Neural progenitor cell (in vitro differentiated cells): ENCODE results near the gene FRY. TPM values are rescaled to one million over a fixed set of nuclear protein-coding genes. Genes with fewer than 3 reads are reported as not detected.
"Not testable (repeated sequence)": the region's sequence is repeated elsewhere in the genome, so short reads cannot be mapped to it uniquely, and the experiment has no call there.

Source experiments
- DNase-seq: peaks from one replicate; pipeline ENCODE4 v3.0.0-alpha.2; 2016; ENCODE audit warnings: low spot score
- H2AFZ ChIP-seq: fragments of 200-600 bp; sonication (generic); replicated peaks from 2 replicates; pipeline ENCODE4 v1.6.1; 2016; ENCODE audit warnings: antibody characterized with exemption
- H3F3A ChIP-seq: fragments of 200-600 bp; sonication (generic); 2 replicates; pipeline ENCODE4 v1.6.1; 2016; ENCODE audit warnings: antibody characterized with exemption, low read depth
- H3K27ac ChIP-seq: fragments of 200-600 bp; sonication (generic); 2 replicates; pipeline ENCODE4 v1.5.1; 2016; ENCODE audit warnings: mild to moderate bottlenecking
- H3K27me3 ChIP-seq: fragments of 200-600 bp; sonication (generic); 2 replicates; pipeline ENCODE4 v1.6.1; 2016; ENCODE audit warnings: mild to moderate bottlenecking, moderate library complexity
- H3K36me3 ChIP-seq: fragments of 200-600 bp; sonication (generic); 2 replicates; pipeline ENCODE4 v1.5.1; 2016
- H3K4me1 ChIP-seq: fragments of 200-600 bp; sonication (generic); 2 replicates; pipeline ENCODE4 v1.6.1; 2016; ENCODE audit warnings: mixed run types
- H3K4me2 ChIP-seq: fragments of 200-600 bp; sonication (generic); 2 replicates; pipeline ENCODE4 v1.6.1; 2016
- H3K4me3 ChIP-seq: fragments of 200-600 bp; sonication (generic); 2 replicates; pipeline ENCODE4 v1.5.1; 2016
- H3K79me2 ChIP-seq: fragments of 200-600 bp; sonication (generic); 2 replicates; pipeline ENCODE4 v1.6.1; 2016; ENCODE audit warnings: low read depth
- H3K9ac ChIP-seq: fragments of 200-600 bp; sonication (generic); 2 replicates; pipeline ENCODE4 v1.6.1; 2016
- H3K9me3 ChIP-seq: fragments of 200-600 bp; sonication (generic); 2 replicates; pipeline ENCODE4 v1.5.1; 2016; ENCODE audit warnings: low read depth
- H4K20me1 ChIP-seq: fragments of 200-600 bp; sonication (generic); 2 replicates; pipeline ENCODE4 v1.6.1; 2016; ENCODE audit warnings: low read depth
- H3K27ac Mint-ChIP-seq: 3 replicates; pipeline ENCODE4 v1.8.0; 2021; ENCODE audit warnings: mixed read lengths
- H3K27me3 Mint-ChIP-seq: 2 replicates; pipeline ENCODE4 v1.8.0; 2022; ENCODE audit warnings: low read depth, mild to moderate bottlenecking, inconsistent platforms, moderate library complexity, mixed read lengths; ENCODE audit not compliant: insufficient read depth
- H3K36me3 Mint-ChIP-seq: 3 replicates; pipeline ENCODE4 v1.8.0; 2021; ENCODE audit warnings: mixed read lengths
- H3K4me1 Mint-ChIP-seq: 3 replicates; pipeline ENCODE4 v1.8.0; 2021; ENCODE audit warnings: mixed read lengths
- H3K4me3 Mint-ChIP-seq: 3 replicates; pipeline ENCODE4 v1.8.0; 2021; ENCODE audit warnings: mild to moderate bottlenecking, moderate library complexity, mixed read lengths
- H3K9me3 Mint-ChIP-seq: 3 replicates; pipeline ENCODE4 v1.8.0; 2020; ENCODE audit warnings: mixed read lengths
- CTCF ChIP-seq: fragments of 200-600 bp; sonication (generic); IDR thresholded peaks from 2 replicates; pipeline ENCODE4 v1.5.1; 2017; ENCODE audit warnings: antibody characterized with exemption, mild to moderate bottlenecking
- EZH2 ChIP-seq: fragments of 200-600 bp; sonication (generic); IDR thresholded peaks from 2 replicates; pipeline ENCODE4 v1.6.1; 2017; ENCODE audit warnings: antibody characterized with exemption, mild to moderate bottlenecking, moderate library complexity
- EZH2phosphoT487 ChIP-seq: fragments of 200-600 bp; sonication (generic); IDR thresholded peaks from 2 replicates; pipeline ENCODE4 v1.6.1; 2017; ENCODE audit warnings: antibody characterized with exemption
- total RNA-seq: library from RNA; depleted of rRNA; stranded (reverse); fragments of >200 nt; gene quantifications from 2 replicates; pipeline ENCODE4 v1.2.3, GENCODE V29; 2015; ENCODE audit warnings: low replicate concordance

FRY gene
- total RNA-seq, 1 donor from 2014 or later = 12.6 TPM

GRCh38 chr13:31986676-31987470 is 44.7 kb upstream of the FRY start:
- Mint-ChIP-seq H3K27me3 (peaks cover 7% of the 10 kb centered on the region), H3K27ac (no peak overlapping the region), H3K4me3 (no peak overlapping the region), H3K9me3 (peaks cover 4% of the 10 kb centered on the region), H3K4me1 (peaks cover 6% of the 10 kb centered on the region), H3K36me3 (no peaks in the 10 kb centered on the region)
- H3K4me3 ChIP-seq = no peak overlapping the region
- peaks cover 14% of the 10 kb centered on the region for H3K4me1 ChIP-seq
- no peaks in the 10 kb centered on the region for H3K36me3 ChIP-seq
- DNase-seq = no peak
- peaks cover 5% of the 10 kb centered on the region for H3F3A ChIP-seq
- no peak for TF ChIP-seq CTCF
- TF ChIP-seq EZH2 = no peak
- TF ChIP-seq EZH2phosphoT487 = no peak
- no peak overlapping the region for H3K27ac ChIP-seq
- H3K27me3 ChIP-seq = no peaks in the 10 kb centered on the region
- no peak overlapping the region for H3K9ac ChIP-seq
- H4K20me1 ChIP-seq = no peaks in the 10 kb centered on the region
- no peaks in the 10 kb centered on the region for H3K9me3 ChIP-seq
- H2AFZ ChIP-seq = no peak overlapping the region
- no peak overlapping the region for H3K4me2 ChIP-seq
- no peaks in the 10 kb centered on the region for H3K79me2 ChIP-seq

DNA sequence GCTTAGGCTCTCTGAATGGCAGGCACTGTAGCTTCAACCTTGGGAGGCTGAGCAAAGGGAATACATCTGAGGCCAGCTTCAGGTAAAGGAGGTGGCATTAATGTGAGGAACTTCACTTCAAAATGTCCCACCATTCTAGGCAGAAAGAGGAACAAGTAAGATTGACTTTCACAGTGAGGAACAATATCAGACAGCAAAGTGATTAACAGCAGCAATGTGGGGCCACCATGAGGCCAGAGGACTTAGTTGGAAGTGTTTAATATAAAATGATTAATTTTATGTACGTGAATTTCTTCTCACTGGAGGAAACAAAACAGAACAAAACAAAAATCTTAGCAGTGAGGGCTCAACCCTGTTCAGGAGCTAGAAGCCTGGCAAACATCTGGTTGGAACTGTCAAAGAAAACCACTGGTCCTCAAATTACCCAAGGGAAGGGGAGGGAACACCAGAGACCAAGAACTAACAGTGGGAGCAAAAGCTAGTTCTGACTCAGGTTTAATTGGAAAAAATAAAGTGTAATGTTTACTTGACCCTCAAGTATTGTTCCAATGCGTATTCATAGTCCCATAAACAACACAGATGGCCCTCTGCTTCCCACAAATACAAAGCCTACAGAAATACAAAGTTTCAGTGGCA is 43.9 kb upstream of the FRY start:
- Histone ChIP-seq H3K4me3 (no peak overlapping the region), H3K27me3 (no peaks in the 10 kb centered on the region), H3K27ac (no peak overlapping the region), H4K20me1 (no peaks in the 10 kb centered on the region), H3K79me2 (no peaks in the 10 kb centered on the region), H3K9ac (no peak overlapping the region), H3K4me1 (peaks cover 14% of the 10 kb centered on the region), H2AFZ (no peak overlapping the region), H3K4me2 (no peak overlapping the region), H3K9me3 (no peaks in the 10 kb centered on the region), H3K36me3 (no peaks in the 10 kb centered on the region), H3F3A (peaks cover 5% of the 10 kb centered on the region)
- Mint-ChIP-seq H3K27ac (no peak overlapping the region), H3K9me3 (peaks cover 4% of the 10 kb centered on the region), H3K27me3 (peaks cover 7% of the 10 kb centered on the region), H3K4me3 (no peak overlapping the region), H3K36me3 (no peaks in the 10 kb centered on the region), H3K4me1 (peaks cover 6% of the 10 kb centered on the region)
- no peak for DNase-seq
- TF ChIP-seq EZH2 = no peak
- TF ChIP-seq EZH2phosphoT487 = no peak
- no peak for TF ChIP-seq CTCF

- H3K27me3 Mint-ChIP-seq, H3K27me3 ChIP-seq, H3K4me3 ChIP-seq, DNase-seq, H3K36me3 Mint-ChIP-seq, H3K4me1 Mint-ChIP-seq, H3K4me3 Mint-ChIP-seq, H3K4me1 ChIP-seq, H3K9me3 ChIP-seq, H3F3A ChIP-seq, H3K79me2 ChIP-seq, H4K20me1 ChIP-seq, H3K27ac Mint-ChIP-seq, H3K27ac ChIP-seq, H2AFZ ChIP-seq, H3K36me3 ChIP-seq, H3K4me2 ChIP-seq, H3K9ac ChIP-seq: not testable (repeated sequence)
- peaks cover 10% of the 10 kb centered on the region for H3K9me3 Mint-ChIP-seq
Observed at GRCh38 chr13:31994367-31994766, 37.2 kb upstream of the FRY start.

GRCh38 chr13:31996601-31997000 is 35.0 kb upstream of the FRY start:
- Histone ChIP-seq H4K20me1 (no peaks in the 10 kb centered on the region), H2AFZ (no peak overlapping the region), H3K27me3 (no peaks in the 10 kb centered on the region), H3K36me3 (no peaks in the 10 kb centered on the region), H3K4me3 (no peak overlapping the region), H3K27ac (no peak overlapping the region), H3K79me2 (no peaks in the 10 kb centered on the region), H3K4me2 (no peak overlapping the region), H3K9ac (no peak overlapping the region), H3K4me1 (peaks cover 3% of the 10 kb centered on the region), H3F3A (peaks cover 7% of the 10 kb centered on the region), H3K9me3 (no peaks in the 10 kb centered on the region)
- TF ChIP-seq CTCF (no peak), EZH2 (no peak), EZH2phosphoT487 (no peak)
- Mint-ChIP-seq H3K27me3 (peaks cover 8% of the 10 kb centered on the region), H3K27ac (no peak overlapping the region), H3K4me3 (no peak overlapping the region), H3K9me3 (peaks cover 10% of the 10 kb centered on the region), H3K36me3 (no peaks in the 10 kb centered on the region), H3K4me1 (peaks cover 7% of the 10 kb centered on the region)
- DNase-seq = no peak
